Fibroblast of skin of left biceps (primary cell): ENCODE measurements around the gene MRNIP.

ENCODE experiments used
- DNase-seq, 2 experiments: peaks; one replicate each; pipeline ENCODE4 v3.0.0-alpha.2; 2013; ENCODE audit warnings: low read depth in 2 of 2

Gene MRNIP

GRCh38 chr5:179858586-179859427 is at the start of gene MRNIP:
MRNIP (minus strand) TSS chr5:179858817; CDS start chr5:179858796, 21 bp downstream.
- DNase-seq, result peak; percentile 58 to 69

GRCh38 chr5:179907556-179908324 is 49.1 kb upstream of the MRNIP start, which contains the start of gene TBC1D9B:
TBC1D9B (minus strand) TSS chr5:179907897; CDS start chr5:179907821, 76 bp downstream.
- peak; percentile 26 to 36 for DNase-seq

- no peak for DNase-seq
Measured at GRCh38 chr5:179906795-179907555, 48.4 kb upstream of the MRNIP start.

GRCh38 chr5:179906294-179906794 is 47.7 kb upstream of the MRNIP start:
- DNase-seq, result no peak

- no peak for DNase-seq
Measured at GRCh38 chr5:179905161-179905560, 46.5 kb upstream of the MRNIP start.

- DNase-seq, result no peak
Measured at GRCh38 chr5:179904463-179905160, 46.0 kb upstream of the MRNIP start.

GRCh38 chr5:179902763-179903158 is 44.1 kb upstream of the MRNIP start:
- DNase-seq, result no peak

- no peak for DNase-seq
Measured at GRCh38 chr5:179901915-179902762, 43.5 kb upstream of the MRNIP start.

GRCh38 chr5:179901462-179901861 is 42.8 kb upstream of the MRNIP start:
- DNase-seq, result no peak

GRCh38 chr5:179900711-179901110 is 42.1 kb upstream of the MRNIP start:
- DNase-seq, result no peak

GRCh38 chr5:179900206-179900605 is 41.6 kb upstream of the MRNIP start:
- DNase-seq, result no peak

GRCh38 chr5:179895861-179896260 is 37.2 kb upstream of the MRNIP start:
- no peak for DNase-seq

- DNase-seq, result no peak
Measured at GRCh38 chr5:179893958-179894895, 35.6 kb upstream of the MRNIP start.

- DNase-seq, result no peak
Measured at GRCh38 chr5:179893076-179893957, 34.7 kb upstream of the MRNIP start.

- no peak for DNase-seq
Measured at GRCh38 chr5:179892255-179892654, 33.6 kb upstream of the MRNIP start.

- DNase-seq, result no peak
Measured at GRCh38 chr5:179890751-179891682, 32.4 kb upstream of the MRNIP start.

- DNase-seq, result no peak
Measured at GRCh38 chr5:179889885-179890284, 31.3 kb upstream of the MRNIP start.
